K562 (cell line): ENCODE data around the gene BAD. TPM values are rescaled to one million over a fixed set of nuclear protein-coding genes. Genes with fewer than 3 reads are reported as not detected.

Experiments
- AFF4 ChIP-seq: sonication (generic); formaldehyde crosslinking; IDR thresholded peaks from 2 replicates; pipeline ENCODE4 v1.8.0; 2023; ENCODE audit warnings: mild to moderate bottlenecking, missing genetic modification reagents
- ATF4 ChIP-seq: fragments of 450-650 bp; formaldehyde crosslinking; IDR thresholded peaks from 2 replicates; pipeline ENCODE4 v1.4.0; 2022; ENCODE audit warnings: mild to moderate bottlenecking, moderate library complexity
- GTF2B ChIP-seq: IDR thresholded peaks from 2 replicates; pipeline ENCODE4 v1.6.1; 2011; ENCODE audit not compliant: insufficient read length; ENCODE audit errors: extremely low read depth
- HDAC6 ChIP-seq: IDR thresholded peaks from 2 replicates; pipeline ENCODE4 v1.6.1; 2012; ENCODE audit warnings: low read depth, mild to moderate bottlenecking, control low read depth, inconsistent platforms, low read length, moderate library complexity
- HNRNPUL1 ChIP-seq: fragments of 200-400 bp; formaldehyde crosslinking; IDR thresholded peaks from 2 replicates; pipeline ENCODE4 v1.6.1; 2017; ENCODE audit warnings: low read length
- MAZ ChIP-seq, 2 experiments: fragments of 450-650 bp in 1 of 2; sonication (generic) in 1 of 2; formaldehyde crosslinking; IDR thresholded peaks in 1 of 2; conservative IDR thresholded peaks in 1 of 2; 2 replicates each; pipeline versions ENCODE4 v1.4.0 to v1.5.0; 2020; ENCODE audit warnings: mild to moderate bottlenecking in 1 of 2, missing genetic modification reagents in 1 of 2
- MTA3 ChIP-seq: fragments of 450-650 bp; formaldehyde crosslinking; IDR thresholded peaks from 2 replicates; pipeline ENCODE4 v1.6.1; 2017; ENCODE audit warnings: mild to moderate bottlenecking, borderline replicate concordance
- RERE ChIP-seq: sonication (generic); formaldehyde crosslinking; IDR thresholded peaks from 2 replicates; pipeline ENCODE4 v1.8.0; 2023; ENCODE audit warnings: missing genetic modification reagents, mild to moderate bottlenecking, borderline replicate concordance
- TAF9B ChIP-seq: fragments of 450-650 bp; IDR thresholded peaks from 2 replicates; pipeline ENCODE4 v1.6.1; 2018; ENCODE audit warnings: mild to moderate bottlenecking; ENCODE audit not compliant: partially characterized antibody
- TCF7 ChIP-seq: sonication (generic); IDR thresholded peaks from 2 replicates; pipeline ENCODE4 v1.6.1; 2016; ENCODE audit warnings: antibody characterized with exemption, borderline replicate concordance
- USF1 ChIP-seq: sonication (generic); formaldehyde crosslinking; IDR thresholded peaks from 2 replicates; pipeline ENCODE4 v1.9.0; 2022; ENCODE audit warnings: mild to moderate bottlenecking, missing genetic modification reagents
- polyA plus RNA-seq, 8 experiments: library from polyadenylated mRNA; depleted of rRNA in 4 of 8; stranded (reverse) in 5 of 8; unstranded in 3 of 8; fragments of >200 nt; fragmentation: Nextera tagmentation in 2 of 8; fragmentation: Illumina TruSeq in 1 of 8; extraction: Ambion mirVana in 2 of 8; extraction: Trizol in 1 of 8; gene quantifications; 2 replicates each; pipeline versions ENCODE4 v1.2.1 to v1.2.3, GENCODE V29; 2011 to 2014; ENCODE audit warnings: inconsistent platforms in 1 of 8, missing spikeins in 1 of 8
- total RNA-seq, 7 experiments: library from RNA; depleted of rRNA in 6 of 7; stranded (reverse); fragments of >200 nt in 6 of 7; fragmentation: Illumina TruSeq in 2 of 7; extraction: Trizol in 2 of 7; gene quantifications; 2 replicates each; pipeline versions ENCODE4 v1.2.1 to v1.2.3, GENCODE V29; 2011 to 2021; ENCODE audit warnings: low replicate concordance in 1 of 7

BAD gene
- total and polyA plus RNA-seq, 9 of the 15 experiments (the other 6 are each of a cell fraction or from before 2014, with no cell fraction given), result 0.61 to 45.6 (median 11.8) TPM

- TF ChIP-seq AFF4 (CRISPR knock-in tag) (no peak), RERE (no peak), GTF2B (no peak), MTA3 (0 out of 2 replicates have a peak, but pooled peaks have one; percentile 26), HDAC6 (no peak), MAZ (CRISPR knock-in tag; conservative IDR thresholded peaks at IDR 0.05 in 1 of 2, IDR thresholded peaks at IDR 0.05 in 1 of 2) (peak; percentile 53 to 79), USF1 (CRISPR knock-in tag) (no peak; the same call in 1 of the 2 replicates), HNRNPUL1 (no peak), TCF7 (no peak), ATF4 (CRISPR knock-in tag) (no peak), TAF9B (peak; percentile 78)
These were observed 42.7 kb downstream of the BAD start (continued) for GRCh38 chr11:64241491-64242374.
